Testis (tissue), 2 donors: ENCODE results near the gene NTMT1.

ENCODE experiments used
- CTCF ChIP-seq, 3 experiments: fragments of 450-650 bp in 2 of 3; fragments of 200-600 bp in 1 of 3; sonication (generic) in 1 of 3; IDR thresholded peaks; one replicate each; pipeline ENCODE4 v1.5.1; 2016 to 2019; ENCODE audit warnings: antibody characterized with exemption in 3 of 3, mild to moderate bottlenecking in 2 of 3, moderate library complexity in 1 of 3
- POLR2A ChIP-seq: fragments of 450-650 bp; IDR thresholded peaks from one replicate; pipeline ENCODE4 v1.6.1; 2017; ENCODE audit warnings: antibody characterized with exemption, mild to moderate bottlenecking, moderate library complexity

- TF ChIP-seq POLR2A (no peak), CTCF (IDR thresholded peaks at IDR 0.05) (peak; percentile 53 to 72 (median 58))
Measured at GRCh38 chr9:129624168-129624759, 1.7 kb upstream of the NTMT1 start.
